ENCODE results near the gene PCDH15. TPM values are rescaled to one million over a fixed set of nuclear protein-coding genes. Genes with fewer than 3 reads are reported as not detected.

The PCDH15 gene
- total RNA-seq, 1 donor, result under 0.01 TPM

DNA sequence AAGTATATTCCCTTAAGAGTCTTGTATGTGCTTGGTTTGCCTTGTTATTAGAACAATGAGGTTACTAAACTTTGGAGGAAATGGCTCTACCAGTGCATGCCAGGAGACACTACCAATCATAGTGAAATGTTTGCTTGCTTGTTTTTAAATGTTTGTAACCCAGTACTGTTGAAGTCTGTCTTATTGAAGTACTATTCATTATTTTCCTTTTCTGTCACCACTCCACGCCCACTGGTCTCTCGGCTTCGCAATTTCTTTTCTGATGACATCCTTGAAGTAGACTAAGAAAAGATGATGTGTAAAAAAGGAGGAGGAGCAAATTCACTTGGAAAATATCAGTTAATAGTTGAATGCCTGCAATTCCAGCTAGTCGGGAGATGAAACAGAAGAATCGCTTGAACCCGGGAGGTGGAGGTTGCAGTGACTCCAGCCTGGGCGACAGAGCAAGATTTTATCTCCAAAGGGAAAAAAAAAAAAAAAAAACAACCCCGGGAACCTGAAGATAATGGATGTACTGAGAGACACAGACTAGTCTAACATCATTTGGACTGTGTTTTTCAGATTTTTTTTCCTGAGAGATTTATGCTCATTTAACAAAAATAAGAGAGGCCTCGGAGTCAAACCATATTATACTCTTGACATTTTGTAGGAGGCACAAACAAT, 959.4 kb downstream of the PCDH15 start:
- Histone ChIP-seq H3K4me3 (ENCODE audit: low read length) (no peak overlapping the region), H3K9me3 (ENCODE audit: low read depth, low read length) (no peaks in the 10 kb centered on the region), H3K27me3 (ENCODE audit: insufficient read depth, low read length) (no peaks in the 10 kb centered on the region), H3K4me1 (ENCODE audit: insufficient read depth, low read length) (no peaks in the 10 kb centered on the region)

DNA sequence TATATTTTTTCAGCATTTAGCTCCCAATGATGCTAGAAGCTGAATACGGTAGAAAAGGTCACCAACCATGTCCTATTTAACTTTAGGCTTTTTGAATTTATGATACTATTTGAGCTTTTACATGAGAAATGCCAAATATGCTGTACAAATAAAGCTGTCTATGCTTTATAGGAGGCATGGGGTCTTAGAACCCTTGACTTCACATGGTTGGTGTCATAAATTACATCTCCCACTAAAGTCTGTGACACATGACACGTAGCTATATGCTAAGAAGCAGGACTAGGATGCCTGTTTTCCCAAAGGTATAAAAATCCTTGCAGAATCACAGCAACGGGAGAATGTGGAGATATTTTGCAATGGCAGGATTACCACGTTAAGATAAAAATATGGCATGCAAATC, 960.4 kb downstream of the PCDH15 start:
- H3K27me3 ChIP-seq (ENCODE audit: insufficient read depth, low read length), result no peaks in the 10 kb centered on the region
- no peaks in the 10 kb centered on the region for H3K4me1 ChIP-seq (ENCODE audit: insufficient read depth, low read length)
- no peak overlapping the region for H3K4me3 ChIP-seq (ENCODE audit: low read length)
- no peaks in the 10 kb centered on the region for H3K9me3 ChIP-seq (ENCODE audit: low read depth, low read length)

DNA sequence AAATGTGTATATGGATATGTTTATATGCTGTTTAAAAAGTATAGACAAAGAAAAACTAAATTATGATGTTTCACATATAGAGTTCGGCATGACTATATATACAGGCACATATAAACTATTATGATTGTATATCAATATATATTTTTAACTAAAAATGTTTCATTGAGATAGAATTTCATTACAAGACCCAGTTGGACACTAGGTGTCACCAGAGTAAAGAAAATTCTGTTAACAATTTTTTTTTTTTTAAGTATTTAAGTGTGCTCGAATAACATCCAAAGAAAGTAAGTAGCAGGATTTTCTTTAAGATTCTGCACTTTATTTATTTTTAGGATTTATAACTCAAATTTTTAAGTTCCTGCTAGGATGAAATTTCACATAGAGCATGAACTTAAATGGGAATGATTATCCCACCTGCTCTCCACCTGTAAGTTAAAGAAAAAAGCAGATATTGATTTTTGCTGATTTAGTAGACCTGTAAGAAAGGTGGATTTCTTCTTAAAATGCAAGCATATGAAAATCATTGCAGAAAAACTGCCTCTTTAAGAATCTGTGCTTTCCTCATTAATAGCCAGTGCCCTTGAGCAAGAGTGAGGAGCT, 961.5 kb downstream of the PCDH15 start:
- Histone ChIP-seq H3K9me3 (ENCODE audit: low read depth, low read length) (no peaks in the 10 kb centered on the region), H3K4me3 (ENCODE audit: low read length) (no peak overlapping the region), H3K4me1 (ENCODE audit: insufficient read depth, low read length) (no peaks in the 10 kb centered on the region), H3K27me3 (ENCODE audit: insufficient read depth, low read length) (no peaks in the 10 kb centered on the region)

DNA sequence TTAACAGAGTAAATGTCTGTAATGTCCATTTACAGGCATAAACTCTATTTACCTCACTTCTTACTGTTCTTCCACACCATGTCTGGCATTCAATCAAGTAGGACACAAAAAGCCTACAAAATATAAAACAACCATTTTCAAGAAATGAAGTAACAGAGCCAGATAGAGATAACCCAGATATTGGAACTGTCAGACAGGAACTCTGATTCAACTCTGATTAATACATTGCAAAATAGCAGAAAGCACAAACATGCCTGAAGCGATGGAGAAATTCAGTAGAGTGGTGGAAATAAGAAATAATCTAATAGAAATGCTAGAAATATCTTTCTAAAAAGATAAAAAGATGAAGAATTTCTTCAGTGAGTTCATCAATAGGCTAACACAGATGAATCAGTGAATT, 964.4 kb downstream of the PCDH15 start:
- no peaks in the 10 kb centered on the region for H3K4me1 ChIP-seq (ENCODE audit: insufficient read depth, low read length)
- no peaks in the 10 kb centered on the region for H3K9me3 ChIP-seq (ENCODE audit: low read depth, low read length)
- H3K4me3 ChIP-seq (ENCODE audit: low read length), result no peak overlapping the region
- no peaks in the 10 kb centered on the region for H3K27me3 ChIP-seq (ENCODE audit: insufficient read depth, low read length)

DNA sequence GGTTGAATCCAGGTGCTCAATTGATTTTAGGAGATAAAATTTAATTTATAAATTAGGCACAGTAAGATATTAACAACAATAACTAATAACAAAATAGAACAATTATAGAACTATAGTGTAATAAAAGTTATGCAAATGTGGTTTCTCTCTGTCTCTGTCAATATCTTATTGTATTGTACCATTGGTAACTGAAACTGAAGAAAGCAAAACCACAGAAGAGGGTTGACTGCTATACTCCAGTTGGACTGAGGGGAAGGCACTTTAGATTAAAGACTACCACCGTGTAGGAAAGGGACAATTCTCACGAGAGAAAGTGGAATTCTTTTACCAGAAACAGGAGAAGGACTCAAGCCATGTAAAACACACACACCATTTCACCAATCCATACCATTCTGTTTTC, 967.1 kb downstream of the PCDH15 start:
- Histone ChIP-seq H3K9me3 (ENCODE audit: low read depth, low read length) (no peaks in the 10 kb centered on the region), H3K4me1 (ENCODE audit: insufficient read depth, low read length) (no peaks in the 10 kb centered on the region), H3K4me3 (ENCODE audit: low read length) (no peak overlapping the region), H3K27me3 (ENCODE audit: insufficient read depth, low read length) (no peaks in the 10 kb centered on the region)

DNA sequence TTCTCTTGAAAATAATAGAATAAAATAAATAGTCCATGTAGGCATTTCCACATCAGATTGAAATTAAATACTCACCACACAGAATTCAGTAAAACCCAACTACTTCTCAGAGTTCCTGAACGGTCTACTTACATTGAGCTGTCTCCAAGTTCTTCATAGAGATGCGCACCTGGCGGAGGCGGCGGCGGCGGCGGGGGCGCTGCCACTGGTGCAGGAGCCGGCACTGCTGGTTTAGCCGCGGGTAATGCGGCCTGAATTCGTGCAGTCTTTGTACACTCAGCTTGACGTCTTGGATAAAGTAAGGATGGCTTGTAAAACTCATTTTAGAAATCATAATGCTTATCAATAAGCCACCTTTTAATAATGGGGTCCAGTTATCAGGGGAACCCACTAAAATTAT, 973.8 kb downstream of the PCDH15 start:
- Histone ChIP-seq H3K4me1 (ENCODE audit: insufficient read depth, low read length) (no peaks in the 10 kb centered on the region), H3K27me3 (ENCODE audit: insufficient read depth, low read length) (no peaks in the 10 kb centered on the region), H3K4me3 (ENCODE audit: low read length) (no peak overlapping the region), H3K9me3 (ENCODE audit: low read depth, low read length) (no peaks in the 10 kb centered on the region)

DNA sequence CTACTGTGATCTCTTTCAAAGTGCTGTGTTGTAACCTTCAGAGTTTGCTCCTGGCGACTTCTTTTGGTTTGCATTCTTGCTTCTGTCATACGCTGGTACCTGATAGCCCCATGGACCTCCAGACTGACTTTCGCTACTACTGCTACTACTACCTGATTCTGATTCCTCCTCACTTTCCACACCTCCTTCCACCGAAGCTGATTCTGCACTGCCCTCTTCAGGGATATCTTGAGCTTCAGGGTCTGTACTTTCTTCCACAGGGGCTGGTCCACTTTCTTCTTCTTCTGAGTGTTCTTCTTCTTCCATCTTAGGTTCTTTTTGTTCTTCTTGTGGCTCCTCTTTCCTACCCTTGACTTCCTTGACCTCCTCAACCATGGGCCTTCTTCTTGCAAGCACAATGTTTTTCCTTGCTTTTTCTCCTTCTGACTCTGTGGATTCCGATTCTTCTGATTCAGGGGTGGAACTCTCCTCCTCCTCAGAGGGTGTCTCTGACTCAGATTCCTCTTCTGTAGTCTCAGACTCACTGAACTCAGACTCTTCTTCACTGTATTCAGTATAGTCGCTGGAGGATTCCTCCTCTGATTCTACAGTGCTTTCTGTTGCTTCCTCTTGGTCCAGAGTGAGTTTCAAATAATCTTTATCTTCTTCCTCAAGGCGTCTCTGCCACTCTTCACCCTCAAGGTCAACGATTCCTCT, 992.2 kb downstream of the PCDH15 start:
- no peaks in the 10 kb centered on the region for H3K27me3 ChIP-seq (ENCODE audit: insufficient read depth, low read length)
- H3K4me3 ChIP-seq (ENCODE audit: low read length), result no peak overlapping the region
- H3K4me1 ChIP-seq (ENCODE audit: insufficient read depth, low read length), result no peaks in the 10 kb centered on the region
- no peaks in the 10 kb centered on the region for H3K9me3 ChIP-seq (ENCODE audit: low read depth, low read length)

DNA sequence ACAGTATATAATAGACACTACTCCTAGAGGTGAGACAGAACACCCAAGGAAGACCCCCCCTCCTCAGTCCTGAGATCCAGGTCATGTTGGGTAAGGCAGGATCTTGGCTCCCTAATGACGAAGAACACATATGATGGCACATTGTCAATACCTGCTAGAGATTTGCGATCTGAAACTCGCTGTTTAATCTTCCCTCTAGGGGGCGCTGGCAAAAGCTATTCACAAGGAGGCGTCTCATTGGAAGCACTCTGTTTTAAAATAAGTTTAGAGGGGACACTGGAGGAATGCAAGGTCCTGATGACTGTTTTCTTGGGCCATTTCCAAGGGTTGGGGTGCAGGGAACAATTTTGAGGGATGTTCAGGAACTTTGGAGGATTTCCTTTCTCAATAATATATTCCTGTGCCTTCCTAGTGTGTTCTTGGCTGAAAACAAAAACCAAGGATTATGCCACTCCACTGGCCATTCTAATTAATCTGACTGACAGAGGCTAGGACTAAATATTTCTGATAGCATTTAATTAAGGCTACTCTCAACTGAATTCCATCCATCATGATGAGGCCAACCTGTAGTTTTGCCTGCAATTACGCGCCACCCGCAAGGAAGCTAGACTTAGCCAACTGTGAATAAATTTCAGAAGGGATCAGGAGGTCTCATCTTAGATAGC, 1014.7 kb downstream of the PCDH15 start:
- Histone ChIP-seq H3K4me1 (ENCODE audit: insufficient read depth, low read length) (no peaks in the 10 kb centered on the region), H3K9me3 (ENCODE audit: low read depth, low read length) (no peaks in the 10 kb centered on the region), H3K4me3 (ENCODE audit: low read length) (no peak overlapping the region), H3K27me3 (ENCODE audit: insufficient read depth, low read length) (no peaks in the 10 kb centered on the region)

DNA sequence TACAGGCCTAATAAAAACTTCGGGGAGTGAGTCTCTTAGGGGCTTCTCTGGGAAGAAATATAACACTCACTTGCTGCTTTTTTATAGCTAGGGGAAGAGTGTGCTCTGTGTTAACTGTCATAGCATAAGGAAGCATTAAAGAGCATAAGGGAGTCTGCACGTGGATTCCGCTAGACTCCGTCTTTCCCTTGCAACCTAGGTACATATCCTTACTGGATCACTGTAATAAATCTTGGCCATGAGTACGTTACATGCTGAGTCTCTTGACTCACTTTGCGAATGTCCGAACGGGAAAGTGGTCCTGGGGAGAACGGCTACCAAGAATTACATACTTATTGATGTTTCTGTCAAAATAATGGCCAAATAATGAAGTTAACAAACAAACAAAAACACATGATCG, 1029.3 kb downstream of the PCDH15 start:
- H3K4me1 ChIP-seq (ENCODE audit: insufficient read depth, low read length), result no peaks in the 10 kb centered on the region
- no peaks in the 10 kb centered on the region for H3K27me3 ChIP-seq (ENCODE audit: insufficient read depth, low read length)
- peaks cover 5% of the 10 kb centered on the region for H3K9me3 ChIP-seq (ENCODE audit: low read depth, low read length)
- H3K4me3 ChIP-seq (ENCODE audit: low read length), result no peak overlapping the region

DNA sequence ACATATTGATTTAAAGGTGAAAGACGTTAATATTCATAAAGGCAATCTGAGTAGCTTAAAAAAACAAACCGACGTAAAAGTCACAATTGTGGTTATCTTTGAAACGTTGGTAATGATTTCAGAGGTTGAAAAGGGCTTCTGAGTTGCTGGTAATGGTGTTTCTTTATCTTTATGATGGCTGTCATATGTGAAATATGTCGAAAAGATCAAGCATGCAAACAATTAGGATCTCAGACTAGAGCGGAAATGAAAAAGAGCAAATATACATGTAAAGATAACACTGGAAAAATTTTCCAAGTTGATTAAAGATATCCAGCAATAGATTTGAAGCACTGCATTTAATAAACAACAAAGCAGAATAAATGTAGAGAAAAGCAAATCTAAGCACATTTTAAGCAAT, 1030.1 kb downstream of the PCDH15 start:
- peaks cover 5% of the 10 kb centered on the region for H3K9me3 ChIP-seq (ENCODE audit: low read depth, low read length)
- no peak overlapping the region for H3K4me3 ChIP-seq (ENCODE audit: low read length)
- H3K27me3 ChIP-seq (ENCODE audit: insufficient read depth, low read length), result no peaks in the 10 kb centered on the region
- H3K4me1 ChIP-seq (ENCODE audit: insufficient read depth, low read length), result no peaks in the 10 kb centered on the region

DNA sequence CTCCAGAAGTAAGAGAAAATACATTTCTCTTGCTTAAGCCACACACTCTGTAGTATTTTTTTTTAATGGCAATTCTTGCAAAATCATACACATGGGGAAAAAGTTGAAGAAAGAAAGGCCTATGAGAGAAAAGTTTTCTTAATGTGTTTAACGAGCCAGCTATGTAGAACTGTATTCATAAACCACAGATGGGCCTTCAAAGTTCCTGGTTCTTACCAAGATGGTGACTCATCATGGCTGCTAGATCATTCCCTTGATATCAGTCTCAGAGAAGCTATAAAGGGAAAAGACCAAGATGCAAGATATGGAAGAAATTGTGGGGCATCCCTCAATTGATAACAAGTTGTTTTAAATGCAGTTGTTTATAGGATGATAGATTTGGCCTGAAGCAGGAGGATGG, 1035.7 kb downstream of the PCDH15 start:
- H3K4me1 ChIP-seq (ENCODE audit: insufficient read depth, low read length), result no peaks in the 10 kb centered on the region
- H3K9me3 ChIP-seq (ENCODE audit: low read depth, low read length), result peaks cover 3% of the 10 kb centered on the region
- no peak overlapping the region for H3K4me3 ChIP-seq (ENCODE audit: low read length)
- no peaks in the 10 kb centered on the region for H3K27me3 ChIP-seq (ENCODE audit: insufficient read depth, low read length)

DNA sequence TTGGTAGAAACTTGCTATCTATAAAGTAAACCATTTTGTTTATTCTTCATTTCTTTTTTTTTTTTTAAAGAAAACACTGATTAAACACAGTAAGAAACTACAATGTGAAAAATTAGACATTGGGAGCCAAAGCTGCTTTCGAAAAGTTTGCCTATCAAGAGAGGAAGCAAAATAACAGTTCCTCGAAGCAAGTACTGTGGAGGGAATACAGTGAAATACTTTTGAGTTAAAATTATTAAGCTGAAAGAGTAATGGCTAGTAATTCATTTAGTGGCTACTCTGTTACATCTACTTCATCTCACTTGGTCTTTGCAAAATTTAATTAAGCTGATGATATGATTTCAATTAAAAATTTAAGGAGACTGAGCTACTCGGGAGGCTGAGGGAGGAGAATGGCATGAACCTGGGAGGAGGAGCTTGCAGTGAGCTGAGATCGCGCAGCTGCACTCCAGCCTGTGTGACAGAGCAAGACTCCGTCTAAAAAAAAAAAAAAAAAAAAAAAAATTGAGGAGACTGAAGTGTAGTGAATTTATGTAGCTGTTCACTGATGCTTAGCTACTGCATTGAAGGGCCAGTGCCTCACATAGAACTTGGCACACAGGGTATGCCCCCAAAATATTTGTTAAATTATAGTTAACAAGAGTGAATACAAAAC, 1046.3 kb downstream of the PCDH15 start:
- H3K9me3 ChIP-seq (ENCODE audit: low read depth, low read length), result peaks cover 4% of the 10 kb centered on the region
- H3K4me3 ChIP-seq (ENCODE audit: low read length), result no peak overlapping the region
- no peaks in the 10 kb centered on the region for H3K27me3 ChIP-seq (ENCODE audit: insufficient read depth, low read length)
- no peaks in the 10 kb centered on the region for H3K4me1 ChIP-seq (ENCODE audit: insufficient read depth, low read length)
